Activated CD4-positive, alpha-beta T cell treated with anti-CD3 and anti-CD28 coated beads, Interleukin-2, Interleukin-4, amounts not matched to agents 100 ng/mL and 50 ng/mL, durations not matched to agents 16 hours and 8 hours (primary cell): ENCODE data around the gene CREB5.

Experiments
- DNase-seq: peaks from one replicate; pipeline ENCODE4 v3.0.0-alpha.2; 2020; ENCODE audit warnings: low spot score

CREB5 gene

DNA sequence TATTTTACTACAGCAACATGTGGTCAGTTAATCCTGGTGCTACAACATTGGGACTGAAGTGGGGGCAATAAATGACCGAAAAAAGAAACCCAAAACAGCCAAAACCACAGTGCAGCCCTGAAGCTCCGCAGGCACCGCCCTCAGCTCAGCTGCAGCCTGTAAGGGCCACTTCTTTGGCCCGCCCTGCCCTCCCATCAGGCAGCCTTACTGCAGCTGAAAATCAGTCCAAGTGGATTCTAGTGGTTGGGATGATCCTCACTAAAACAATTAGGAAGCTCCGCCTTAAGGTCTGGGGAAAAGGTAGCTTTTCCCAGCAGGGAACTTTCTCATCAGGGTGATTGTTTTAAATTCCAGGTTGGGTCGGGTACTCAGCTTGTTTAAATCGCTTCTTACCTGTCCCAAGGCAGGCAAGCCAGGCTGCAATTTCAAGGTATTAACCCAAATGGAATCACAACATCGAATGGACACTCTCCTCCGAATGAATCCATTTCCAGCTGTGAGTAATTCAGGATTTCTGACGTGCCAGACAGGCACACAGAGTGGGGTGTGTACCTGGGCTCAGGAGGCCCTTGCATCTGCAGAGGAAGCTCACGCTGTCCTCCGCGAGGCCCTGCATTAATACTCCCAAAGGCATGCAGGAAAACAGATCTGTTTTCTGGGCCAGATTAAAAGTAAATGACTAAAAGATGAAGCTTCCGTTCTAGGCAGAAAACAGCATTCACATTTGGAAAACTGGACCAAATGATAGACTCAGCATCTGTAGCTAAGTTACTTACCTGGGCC is 104.3 kb downstream of the CREB5 start:
- no peak for DNase-seq

DNA sequence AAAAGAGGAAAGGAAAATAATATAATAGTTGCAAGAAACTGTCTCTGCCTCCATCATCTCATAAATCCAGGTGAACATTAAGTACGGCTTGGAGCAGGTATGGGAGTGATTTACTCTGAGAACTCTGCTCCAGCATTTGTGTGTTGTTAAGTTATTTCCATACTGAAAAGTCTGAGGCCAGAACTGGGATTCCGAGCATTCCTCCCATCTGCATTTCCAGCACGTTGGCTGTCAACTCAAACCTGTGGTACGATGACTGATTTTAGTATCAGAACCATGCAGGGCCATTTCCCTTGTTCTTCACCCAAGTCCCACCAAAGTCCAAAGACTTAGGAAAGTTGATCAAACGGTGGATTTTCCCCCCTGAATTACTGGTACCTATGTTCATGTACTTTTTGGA is 104.9 kb downstream of the CREB5 start:
- DNase-seq: no peak

DNA sequence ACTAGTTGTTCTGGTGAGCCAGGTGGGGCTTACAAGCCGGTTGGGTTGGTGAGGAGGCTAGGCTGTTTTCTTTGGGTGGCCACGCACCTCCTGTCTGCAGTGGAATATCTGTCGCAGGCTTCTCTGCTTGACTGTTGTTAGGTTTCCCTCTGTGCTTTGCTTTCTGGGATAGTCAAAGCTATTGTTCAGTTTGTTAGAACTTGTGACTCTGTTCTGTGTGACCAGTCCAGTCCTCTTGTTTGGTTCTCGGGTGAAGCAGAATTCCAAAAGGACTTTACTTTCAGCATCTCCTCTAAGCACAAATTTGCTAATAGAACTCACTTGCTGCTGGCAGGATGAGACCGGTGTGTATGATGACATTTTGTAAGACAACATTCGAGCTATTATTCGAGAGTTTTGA is 105.3 kb downstream of the CREB5 start:
- no peak for DNase-seq

DNA sequence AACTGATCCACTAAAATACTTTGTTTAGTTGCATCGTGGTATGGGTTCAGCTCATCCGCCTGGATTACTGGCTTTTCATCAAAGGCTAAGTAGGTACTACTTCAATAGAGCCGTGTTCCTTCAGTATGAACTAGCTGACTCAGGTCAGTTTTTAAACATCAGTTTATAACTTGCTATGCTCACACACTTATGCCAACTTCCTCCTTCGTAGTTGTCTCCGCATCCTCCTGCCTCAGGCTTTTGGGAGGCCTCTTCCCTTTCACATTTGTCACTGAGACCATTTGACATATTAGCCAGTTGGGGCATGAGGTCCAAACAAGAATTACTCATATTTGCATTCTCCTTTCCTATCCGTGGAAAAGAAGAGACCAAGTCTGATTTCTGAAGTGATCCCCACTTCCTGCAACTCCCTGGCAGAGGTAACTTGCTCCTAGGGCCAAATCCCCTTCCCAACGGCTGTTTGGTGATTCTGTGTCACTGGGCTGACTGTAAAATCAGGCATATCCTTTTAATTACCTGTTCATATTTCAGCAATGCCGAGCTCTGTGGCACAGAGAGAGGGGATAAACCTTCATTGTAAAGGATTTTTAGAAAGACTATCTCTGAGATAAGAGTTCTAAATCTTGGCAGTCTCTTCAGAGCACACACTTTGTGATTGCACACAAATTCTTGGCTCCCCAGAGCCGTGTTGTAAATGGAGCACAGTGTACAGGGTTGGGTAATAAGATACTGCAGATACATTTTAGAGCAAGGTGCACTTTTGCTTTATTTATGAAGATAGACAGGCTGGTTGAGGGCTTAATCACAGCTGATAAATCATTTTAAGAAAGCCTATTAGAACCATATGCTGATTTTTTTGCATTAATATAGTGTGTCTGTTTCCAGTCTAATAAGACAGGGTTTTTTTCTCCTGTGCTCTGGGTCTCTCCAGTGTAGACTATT is 108.0 kb downstream of the CREB5 start:
- no peak for DNase-seq

DNA sequence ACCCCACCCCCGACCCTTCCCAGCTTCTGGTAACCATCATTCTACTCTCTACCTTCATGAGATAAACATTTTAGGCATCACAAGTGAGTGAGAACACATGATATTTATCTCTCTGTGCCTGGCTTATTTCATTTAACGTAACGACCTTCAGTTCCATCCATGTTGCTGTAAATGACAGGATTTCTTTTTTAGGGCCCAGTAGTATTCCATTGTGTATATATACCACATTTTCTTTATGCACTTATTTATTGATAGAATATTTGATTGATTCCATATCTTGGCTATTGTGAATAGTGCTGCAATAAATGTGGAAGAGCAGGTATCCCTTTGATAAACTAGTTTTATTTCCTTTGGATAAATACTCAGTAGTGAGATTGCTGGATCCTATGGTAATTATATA is 112.7 kb downstream of the CREB5 start:
- DNase-seq: no peak

DNA sequence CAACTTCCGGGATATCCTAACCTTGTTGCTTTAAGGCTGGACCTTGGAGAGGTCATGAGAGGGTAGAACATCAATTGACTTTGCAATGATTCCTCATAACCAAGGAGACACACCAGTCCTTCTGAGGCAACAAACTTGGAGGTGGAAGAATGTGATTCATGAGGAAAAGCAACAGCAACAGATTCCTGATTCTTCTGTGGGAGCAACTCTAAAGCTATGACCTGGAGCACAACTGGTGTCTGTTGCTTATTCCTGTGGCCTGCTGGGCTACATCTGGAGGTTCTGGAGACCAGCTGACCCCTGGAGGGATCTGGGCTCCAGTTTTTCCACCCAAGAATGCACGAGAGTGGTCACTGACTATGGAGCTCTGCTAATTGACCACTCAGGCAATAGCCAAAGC is 116.6 kb downstream of the CREB5 start:
- DNase-seq: no peak

DNA sequence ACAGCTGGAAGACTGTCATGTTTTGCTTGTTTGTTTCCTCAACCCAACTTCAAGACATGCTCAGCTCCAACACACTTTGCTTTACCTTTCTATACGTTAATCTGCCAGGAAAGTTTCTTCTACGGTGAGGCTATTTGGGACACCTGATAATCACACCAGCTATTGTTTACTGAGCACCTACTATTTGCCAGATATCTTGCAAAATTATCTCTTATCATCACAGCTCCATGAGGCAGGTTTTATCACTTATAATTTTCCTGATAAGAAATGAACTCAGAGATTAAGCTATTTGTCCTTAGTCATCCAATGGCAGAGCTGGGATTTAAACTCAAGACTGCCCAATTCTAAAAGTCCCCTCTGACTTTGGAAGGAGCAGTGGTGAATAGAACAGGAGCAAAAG is 117.4 kb downstream of the CREB5 start:
- no peak for DNase-seq

DNA sequence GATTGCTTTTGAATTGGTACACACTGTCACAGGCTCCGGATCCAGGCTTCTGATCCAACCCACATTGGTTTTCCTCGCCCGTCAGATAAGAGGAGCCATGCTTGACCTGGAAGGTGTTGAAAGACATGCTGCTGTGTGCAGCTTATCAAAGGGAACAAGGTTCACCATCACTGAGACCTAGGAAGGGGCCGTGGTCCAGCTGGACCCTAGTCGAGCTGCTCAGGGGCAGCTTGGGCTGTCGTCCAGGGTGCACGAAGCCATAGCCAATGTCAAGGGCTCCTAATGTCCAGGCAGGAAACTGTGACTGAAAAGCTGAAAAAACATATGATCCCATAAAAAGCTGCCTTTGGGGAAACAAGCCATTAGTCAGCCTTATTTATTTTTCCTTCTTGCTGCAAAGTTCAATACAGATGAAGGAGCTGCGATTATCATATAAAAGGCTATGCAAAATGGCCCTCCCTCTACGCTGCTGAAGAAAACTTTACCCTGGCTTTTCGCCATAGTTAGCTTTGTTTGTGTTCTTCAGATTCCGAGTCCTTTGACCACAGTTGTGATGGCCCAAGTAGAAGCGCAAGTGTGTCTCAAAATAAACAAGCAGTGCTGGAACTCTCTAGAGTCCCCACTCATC is 118.0 kb downstream of the CREB5 start:
- no peak for DNase-seq

DNA sequence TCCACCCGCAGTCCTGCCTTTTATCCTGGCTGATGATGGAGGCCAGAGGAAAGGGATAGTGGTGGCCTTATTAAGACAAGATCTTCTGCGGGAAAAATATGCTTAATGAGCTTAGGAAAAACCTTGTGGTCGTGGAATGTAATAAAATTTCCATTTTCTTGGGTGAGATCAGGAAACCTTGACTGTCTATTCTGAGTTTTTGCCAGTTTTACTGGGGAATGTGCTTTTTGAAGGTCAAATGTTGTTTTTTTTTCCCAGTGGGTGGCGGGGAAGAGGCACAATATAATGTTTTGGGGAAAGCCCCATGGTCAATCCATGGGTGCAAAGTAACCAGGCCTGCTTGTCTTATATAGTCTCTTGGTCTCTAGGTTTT is 118.5 kb downstream of the CREB5 start:
- no peak for DNase-seq

DNA sequence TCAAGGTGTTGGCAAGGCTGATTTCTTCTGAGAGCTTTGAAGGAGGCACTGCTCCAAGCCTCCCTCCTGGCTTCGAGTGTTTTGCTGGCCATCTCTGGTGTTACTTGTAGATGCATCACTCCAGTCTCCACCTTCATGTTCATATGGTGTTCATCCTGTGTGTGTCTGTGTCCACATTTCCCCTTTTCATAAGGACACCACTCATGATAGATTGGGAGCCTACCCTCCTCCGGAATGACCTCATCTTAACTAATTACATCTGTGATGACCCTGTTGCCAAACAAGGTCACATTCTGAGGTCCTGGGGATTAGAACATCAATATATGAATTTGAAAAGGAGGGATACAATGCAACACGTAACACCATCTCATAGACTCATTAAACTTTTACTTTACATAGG is 119.0 kb downstream of the CREB5 start:
- no peak for DNase-seq

DNA sequence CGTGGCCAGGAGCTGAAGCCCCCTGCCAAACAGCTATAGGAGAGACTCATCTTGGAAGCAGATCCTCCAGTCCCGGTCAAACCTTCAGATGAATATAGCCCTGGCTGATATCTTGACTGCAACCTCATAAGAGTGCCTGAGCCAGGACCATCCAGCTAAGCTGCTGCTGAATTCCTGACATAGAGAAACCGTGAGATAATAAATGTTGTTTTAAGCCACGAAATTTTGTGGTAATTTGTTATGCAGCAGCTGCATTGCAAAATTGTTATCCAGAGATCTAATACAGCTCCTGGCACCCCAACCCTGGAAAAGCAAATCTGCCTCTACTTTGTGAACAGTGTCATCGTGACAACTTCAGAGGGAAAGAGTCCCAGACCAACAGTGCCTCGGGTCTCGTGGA is 119.9 kb downstream of the CREB5 start:
- DNase-seq: no peak

DNA sequence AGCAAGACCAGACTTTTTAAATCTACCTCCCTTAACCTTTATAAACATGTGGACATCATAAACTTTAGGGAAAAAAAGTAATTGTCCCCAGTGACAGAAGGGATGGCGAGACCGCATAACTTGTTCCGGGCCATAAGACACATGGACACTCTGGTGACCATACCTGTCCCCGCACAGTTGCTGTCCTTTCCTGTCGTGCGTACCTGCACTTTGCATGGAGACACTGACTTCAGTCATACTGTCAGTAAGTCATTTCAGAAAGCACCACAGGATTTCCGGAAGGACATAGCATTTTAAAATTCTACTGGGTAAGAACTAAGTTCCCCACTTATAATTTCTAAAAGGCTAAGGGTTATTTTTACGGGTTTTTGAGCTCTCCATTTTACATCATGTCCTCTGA is 120.9 kb downstream of the CREB5 start:
- no peak for DNase-seq

DNA sequence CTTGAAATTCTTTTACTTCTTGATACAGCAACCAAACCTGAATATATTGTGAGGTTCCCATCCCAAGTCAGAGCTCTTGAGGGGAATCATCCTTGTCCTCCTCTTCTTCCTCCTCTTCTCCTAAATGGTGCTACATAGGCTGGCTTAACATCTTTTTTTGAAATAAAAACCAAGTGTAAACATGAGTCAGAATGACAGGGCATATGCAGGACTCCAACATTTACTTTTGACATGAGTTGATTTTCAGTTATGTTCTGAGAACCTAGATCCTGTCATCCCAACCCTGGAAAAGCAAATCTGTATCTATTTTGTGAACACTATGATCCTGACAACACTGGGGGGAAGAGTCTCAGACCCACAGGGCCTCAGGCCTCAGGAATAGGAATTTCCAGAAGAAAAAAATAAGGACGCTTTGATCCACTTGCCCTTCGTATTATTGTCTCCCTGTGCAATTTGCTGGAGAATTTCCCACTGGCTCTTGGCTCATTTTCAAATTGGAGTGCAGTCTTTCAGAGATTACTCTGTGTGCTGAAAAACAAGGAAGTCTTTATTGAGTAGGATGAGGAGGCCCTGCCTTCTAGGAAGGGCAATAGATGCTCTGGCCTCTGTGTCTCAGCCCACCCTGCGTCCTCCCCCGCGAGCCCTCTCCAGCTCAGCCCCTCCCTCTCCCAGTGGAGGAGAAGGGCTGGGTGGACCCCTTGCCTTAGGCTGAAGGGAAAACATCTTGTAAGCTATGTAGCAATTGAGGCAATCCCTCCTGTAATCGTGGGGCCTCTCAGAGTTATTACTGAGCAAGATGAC is 121.6 kb downstream of the CREB5 start:
- DNase-seq: no peak

DNA sequence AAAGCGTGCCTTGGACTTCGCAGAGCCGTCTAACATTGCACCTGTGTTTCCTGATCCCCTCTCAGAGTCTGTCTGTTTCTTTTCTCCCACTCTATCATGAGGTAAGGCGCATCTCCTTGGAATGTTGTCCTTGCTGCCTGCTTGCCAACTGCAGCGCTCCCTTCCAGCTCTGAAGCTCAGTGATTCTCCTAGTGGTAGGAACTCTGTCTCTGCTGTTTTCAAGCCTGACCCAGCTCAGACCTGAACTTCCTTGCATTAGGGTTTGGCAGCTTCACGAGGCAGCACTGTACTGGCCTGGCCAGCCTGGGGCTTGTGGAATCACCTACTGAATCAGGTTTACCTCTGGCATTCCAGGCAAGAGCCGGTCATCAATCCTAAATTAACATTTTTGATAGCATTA is 123.9 kb downstream of the CREB5 start:
- DNase-seq: no peak

DNA sequence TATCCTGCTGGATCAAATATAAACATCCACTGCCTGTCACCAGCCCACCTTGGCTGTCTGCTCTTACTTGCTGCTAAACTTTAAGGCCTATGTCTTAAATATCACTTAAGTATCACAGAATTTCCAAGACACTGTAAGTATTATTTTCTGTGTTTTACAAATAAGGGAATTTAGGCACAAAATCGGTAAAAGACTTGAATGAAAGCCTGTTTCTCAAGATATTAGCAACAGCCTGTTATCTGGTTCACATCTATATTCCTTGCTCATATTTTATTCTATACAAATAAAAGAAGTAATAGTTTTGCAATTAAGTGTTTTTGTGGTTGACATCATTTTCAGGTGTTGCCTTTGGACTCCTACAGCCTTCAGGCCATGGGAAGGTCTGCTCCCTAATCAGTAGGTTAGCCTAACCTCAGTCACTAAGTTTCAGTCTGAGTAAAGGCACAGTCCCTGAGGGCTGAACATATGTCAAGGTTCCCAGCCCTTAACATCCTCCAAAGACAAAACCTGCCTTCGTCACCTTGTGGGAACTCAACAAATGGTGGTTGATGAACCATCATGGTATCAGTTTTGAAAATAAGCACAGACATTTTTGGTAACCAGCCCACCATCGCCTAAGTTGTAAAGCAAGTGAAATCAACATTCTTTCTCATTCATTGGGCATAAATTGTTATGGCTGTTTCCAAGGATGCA is 127.1 kb downstream of the CREB5 start:
- DNase-seq: no peak

DNA sequence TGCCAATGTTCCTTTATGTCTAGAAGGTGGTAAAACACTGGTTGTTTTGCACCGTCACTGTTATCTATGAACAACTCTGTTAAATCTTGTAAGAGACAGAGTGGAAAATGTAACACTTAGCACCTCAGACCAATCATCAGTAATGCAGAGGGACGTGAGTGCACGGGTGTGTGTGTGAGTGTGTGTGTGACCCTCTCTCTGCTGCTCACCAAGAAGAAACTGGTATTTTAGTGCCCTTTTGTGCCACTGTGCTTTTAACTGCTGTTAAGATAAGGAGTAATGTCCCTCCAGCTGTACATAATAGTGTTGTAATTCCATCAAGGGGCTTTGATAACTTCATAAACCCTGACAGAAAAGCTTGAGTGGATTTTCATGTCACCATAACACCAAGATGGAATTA is 130.1 kb downstream of the CREB5 start:
- DNase-seq: no peak

DNA sequence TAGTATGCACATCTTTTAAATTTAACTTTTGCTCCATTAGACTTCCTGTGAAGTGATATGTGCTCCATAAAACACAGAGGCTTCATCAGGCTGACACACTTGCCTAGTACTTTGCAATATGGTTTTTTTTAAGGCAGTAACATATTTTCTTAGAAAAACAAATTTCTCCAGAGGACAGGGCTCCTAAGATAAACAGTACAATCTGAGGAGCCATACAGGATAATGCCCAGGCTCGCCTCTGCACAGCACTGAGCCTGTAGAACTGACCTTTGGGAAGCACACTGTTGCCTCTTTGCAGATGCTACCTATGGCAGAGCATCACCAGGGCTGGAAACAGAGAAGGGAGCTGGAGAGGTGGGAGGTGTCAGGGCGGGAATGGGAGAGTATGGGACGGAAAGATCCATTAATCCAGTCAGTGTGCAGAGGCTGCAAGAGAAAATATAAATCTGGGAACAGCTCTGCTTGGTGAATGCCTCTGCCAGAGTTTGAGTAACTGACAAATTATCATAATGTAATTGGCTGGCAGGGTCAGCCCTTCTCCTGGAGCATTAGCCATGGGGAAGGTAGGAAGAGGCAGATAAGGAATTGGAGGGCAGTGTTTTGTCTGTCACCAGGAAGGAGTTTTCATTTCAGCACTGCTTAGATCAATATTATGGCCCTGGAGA is 132.3 kb downstream of the CREB5 start:
- DNase-seq: no peak

DNA sequence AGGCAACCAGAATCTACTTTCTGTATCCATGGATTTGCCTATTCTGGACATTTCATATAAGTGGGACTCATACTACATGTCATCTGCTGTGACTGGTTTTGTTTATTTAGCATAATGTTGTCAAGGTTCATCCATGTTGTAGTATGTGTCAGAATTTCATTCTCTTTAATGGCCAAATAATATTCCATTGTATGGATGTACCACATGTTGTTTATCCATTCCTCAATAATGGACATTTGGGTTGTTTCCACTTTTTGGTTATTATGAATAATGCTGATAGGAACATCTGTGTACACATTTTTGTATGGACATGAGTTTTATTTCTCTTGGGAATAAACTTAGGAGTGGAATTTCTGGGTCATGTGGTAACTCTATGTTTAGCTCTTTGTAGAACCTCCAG is 133.7 kb downstream of the CREB5 start:
- no peak for DNase-seq

DNA sequence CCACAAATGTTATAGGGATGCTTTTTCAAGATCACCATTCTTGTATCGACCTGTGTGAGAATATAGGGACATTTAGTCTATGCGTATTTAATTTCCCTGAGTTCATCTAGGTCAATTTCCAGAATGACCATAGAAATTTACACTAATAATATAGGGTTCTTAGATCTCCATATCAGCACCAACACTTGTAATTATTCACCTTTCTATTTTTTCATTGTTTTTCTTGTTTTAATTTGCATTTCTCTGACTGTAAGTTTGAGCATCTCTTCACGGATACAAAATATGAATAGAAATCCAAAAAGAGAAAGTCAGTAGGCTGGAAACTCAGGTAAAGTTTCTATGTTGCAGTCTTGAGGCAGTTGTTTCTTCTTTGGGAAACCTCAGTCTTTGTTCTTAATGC is 134.8 kb downstream of the CREB5 start:
- no peak for DNase-seq

DNA sequence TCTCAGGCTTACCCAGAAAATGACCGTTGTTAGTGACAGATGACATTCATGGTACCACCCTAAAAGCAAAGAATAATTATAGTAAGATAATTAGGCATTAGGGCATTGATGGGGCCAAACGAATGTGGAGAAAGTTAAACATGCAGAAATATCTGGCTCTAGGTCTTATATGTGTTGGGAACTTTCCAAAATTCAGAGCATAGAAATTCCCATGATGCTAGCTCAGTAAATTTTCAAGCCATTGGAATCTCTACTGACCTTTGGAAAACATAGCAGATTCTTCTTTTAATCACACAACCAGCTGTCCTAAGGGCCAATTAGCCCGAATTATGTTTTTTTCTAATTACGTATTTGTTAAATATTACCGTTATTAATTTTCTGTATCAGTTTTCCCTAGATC is 136.1 kb downstream of the CREB5 start:
- DNase-seq: no peak

DNA sequence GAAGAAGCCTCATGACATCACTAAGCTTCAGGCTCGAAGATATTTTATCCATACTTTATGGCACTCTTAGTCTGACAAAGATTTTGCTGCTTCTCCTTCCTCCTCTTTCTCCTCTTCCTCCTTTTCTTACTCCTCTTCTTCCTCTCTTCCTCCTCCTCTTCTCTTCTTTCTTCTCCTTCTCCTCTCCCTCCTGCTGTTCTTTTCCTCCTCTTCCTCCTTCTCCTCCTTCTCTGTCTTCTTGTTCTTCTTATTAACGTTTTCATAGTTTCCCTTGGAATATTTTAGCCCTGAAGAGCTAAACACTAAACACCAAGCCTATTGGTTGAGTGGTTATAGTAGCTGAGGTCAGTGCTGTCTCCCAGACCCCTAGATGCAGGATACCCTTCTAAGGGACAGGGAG is 137.7 kb downstream of the CREB5 start:
- no peak for DNase-seq
